ENCODE results near the gene CPD. TPM values are rescaled to one million over a fixed set of nuclear protein-coding genes. Genes with fewer than 3 reads are reported as not detected.

CPD gene
- total and polyA plus RNA-seq, 9 of the 15 experiments (the other 6 are each of a cell fraction or from before 2014, with no cell fraction given), result 4.5 to 24.4 (median 20.4) TPM

DNA sequence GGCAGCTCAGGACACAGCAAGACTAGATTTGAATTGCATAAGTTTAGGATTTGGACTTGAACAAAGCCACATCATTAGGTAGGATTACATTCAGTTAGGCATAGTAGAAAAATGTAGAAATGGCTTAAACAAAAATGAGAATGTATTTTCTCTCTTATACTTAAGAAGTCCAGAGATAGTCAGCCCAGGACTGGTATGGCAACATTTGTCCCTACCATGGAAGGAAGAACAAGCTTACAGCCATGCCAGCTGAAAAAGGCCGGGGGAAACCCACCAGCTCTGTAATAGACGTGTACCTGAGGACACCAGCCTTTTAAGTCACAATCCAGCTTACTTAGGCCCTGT is 33.7 kb upstream of the CPD start (continued):
- TF ChIP-seq EP300 (IDR thresholded peaks at IDR 0.05; ENCODE audit: low read length), result no peak
- no peak for TF ChIP-seq HNRNPH1 (optimal IDR thresholded peaks at IDR 0.05; ENCODE audit: low read depth, low read length)
- TF ChIP-seq ZNF766 (CRISPR knock-in tag; conservative IDR thresholded peaks at IDR 0.05), result 0 out of 2 replicates have a peak, but pooled peaks have one; percentile 10

GRCh38 chr17:30345527-30346075 is 33.1 kb upstream of the CPD start:
- peak; percentile 41 to 64 (median 43) for DNase-seq (ENCODE audit: extremely low read depth in 1 of 4, low spot score in 3 of 4)
- 68% methylated on average over 4 of the region's 4 CpGs for WGBS (ENCODE audit: insufficient coverage, low coverage, missing lambda C conversion rate)
- FAIRE-seq, result peak; percentile 87
- ChIA-PET CTCF (ENCODE audit: low intra/inter-chr PET ratio) (no interaction called here), POLR2A (interaction anchor here (1.1 to 1.2 kb wide), 2 partner anchors 11 to 18 kb away, joined by 3 to 6 read pairs; no protein-coding TSS in a partner anchor)
- Histone ChIP-seq H3K4me1 (replicated peaks in 1 of 2; ENCODE audit: control insufficient read depth in 2 of 2, insufficient read depth in 2 of 2, low read length in 2 of 2) (peaks cover 8 to 28% of the 10 kb centered on the region in 2 experiments; a peak in 4 of 5 replicates), H3K9me3 (replicated peaks; ENCODE audit: control insufficient read depth, insufficient read depth, low read depth, low read length) (no peaks in the 10 kb centered on the region), H3K27ac (ENCODE audit: extremely low read depth, low read depth, low read length) (peak overlapping the region; percentile 43; the same call in 2 of the 3 replicates), H3K9me1 (ENCODE audit: control insufficient read depth, insufficient read depth, low read length) (no peaks in the 10 kb centered on the region), H4K20me1 (replicated peaks; ENCODE audit: control insufficient read depth, insufficient read depth, low read length) (no peaks in the 10 kb centered on the region), H3K27me3 (ENCODE audit: control insufficient read depth in 2 of 2, insufficient read depth in 2 of 2, low read length in 2 of 2) (no peaks in the 10 kb centered on the region), H3K9ac (ENCODE audit: insufficient read depth in 1 of 2, low read depth in 2 of 2, low read length in 2 of 2) (peak overlapping the region in 1 of 2 experiments; percentile 38; a peak in 2 of 4 replicates), H3K79me2 (ENCODE audit: control insufficient read depth, insufficient read depth, low read length) (no peaks in the 10 kb centered on the region), H3K4me2 (ENCODE audit: insufficient read depth, low read length) (peak overlapping the region; percentile 63), H2AFZ (ENCODE audit: low read depth, low read length) (peak overlapping the region; percentile 89), H3K4me3 (no peak overlapping the region), H3K36me3 (ENCODE audit: control insufficient read depth, insufficient read depth, low read length) (no peaks in the 10 kb centered on the region)
- in situ Hi-C loops (cut with MboI), result loop anchor here (25.0 kb wide), 1 partner anchor 367 kb away; no protein-coding TSS in a partner anchor
- no TSS peak for BruUV-seq (replicated peaks)
- peak; percentile 80 for ATAC-seq
- intact Hi-C loops (cut with micrococcal nuclease), result loop anchor here (2.0 kb wide), 1 partner anchor 33 kb away; the partner anchor contains the start of gene CPD
- TF ChIP-seq ATF3 (IDR thresholded peaks at IDR 0.05) (peak; percentile 72; the same call in 1 of the 2 replicates), ATF3 (CRISPR knock-in tag; conservative IDR thresholded peaks at IDR 0.05) (no peak), CBX3 (IDR thresholded peaks at IDR 0.05; ENCODE audit: borderline replicate concordance in 1 of 2, low read length in 2 of 2) (no peak), POLR2A (conservative IDR thresholded peaks at IDR 0.05) (0 out of 2 replicates have a peak, but pooled peaks have one; percentile 30), DPF2 (IDR thresholded peaks at IDR 0.05) (peak; percentile 53), ELF4 (CRISPR knock-in tag; IDR thresholded peaks at IDR 0.05) (no peak), ZNF232 (CRISPR knock-in tag; IDR thresholded peaks at IDR 0.05) (no peak), KLF13 (tag; IDR thresholded peaks at IDR 0.05; ENCODE audit: borderline replicate concordance, low read depth) (no peak), ZNF589 (CRISPR knock-in tag; IDR thresholded peaks at IDR 0.05; ENCODE audit: low read depth) (peak; percentile 14; the same call in 1 of the 2 replicates), YBX1 (IDR thresholded peaks at IDR 0.05) (no peak), POLR3G (IDR thresholded peaks at IDR 0.05; ENCODE audit: extremely low read depth, insufficient read length, insufficient replicate concordance) (no peak), SNAPC5 (CRISPR knock-in tag; IDR thresholded peaks at IDR 0.05) (no peak), POLR3A (IDR thresholded peaks at IDR 0.05; ENCODE audit: borderline replicate concordance, extremely low read depth, insufficient read depth, insufficient read length) (no peak), MAX (CRISPR knock-in tag; IDR thresholded peaks at IDR 0.05) (peak; percentile 19; the same call in 1 of the 2 replicates), MEIS2 (IDR thresholded peaks at IDR 0.05; ENCODE audit: partially characterized antibody) (peak; percentile 30), POLR2B (IDR thresholded peaks at IDR 0.05; ENCODE audit: low read depth, partially characterized antibody) (peak; percentile 21)
